Measurements from ENCODE around the gene TNS3.

TNS3 gene

GRCh38 chr7:47549916-47550315 is 32.0 kb downstream of the TNS3 start:
- no peak for DNase-seq (ENCODE audit: extremely low spot score)
- no peak for TF ChIP-seq CTCF (IDR thresholded peaks at IDR 0.05; ENCODE audit: control extremely low read depth, extremely low read depth, low read depth, missing control alignments)
- POLR2A ChIA-PET: no interaction called here
- CTCF ChIA-PET: no interaction called here

- CTCF ChIA-PET: no interaction called here
- TF ChIP-seq CTCF (IDR thresholded peaks at IDR 0.05; ENCODE audit: control extremely low read depth, extremely low read depth, low read depth, missing control alignments): no peak
- POLR2A ChIA-PET: no interaction called here
- no peak for DNase-seq (ENCODE audit: extremely low spot score)
Observed at GRCh38 chr7:47549397-47549796, 32.5 kb downstream of the TNS3 start.

- no peak for DNase-seq (ENCODE audit: extremely low spot score)
- CTCF ChIA-PET: no interaction called here
- no peak for TF ChIP-seq CTCF (IDR thresholded peaks at IDR 0.05; ENCODE audit: control extremely low read depth, extremely low read depth, low read depth, missing control alignments)
- POLR2A ChIA-PET: no interaction called here
Observed at GRCh38 chr7:47548546-47548945, 33.4 kb downstream of the TNS3 start.

GRCh38 chr7:47546733-47547494 is 35.0 kb downstream of the TNS3 start:
- no peak for TF ChIP-seq CTCF (IDR thresholded peaks at IDR 0.05; ENCODE audit: control extremely low read depth, extremely low read depth, low read depth, missing control alignments)
- ChIA-PET POLR2A (no interaction called here), CTCF (interaction anchor here (1.4 kb wide), 1 partner anchor 8 kb away, joined by 3 read pairs; no protein-coding TSS in a partner anchor)
- no peak for DNase-seq (ENCODE audit: extremely low spot score)

GRCh38 chr7:47546171-47546570 is 35.7 kb downstream of the TNS3 start:
- ChIA-PET CTCF (interaction anchor here (0.9 to 1.4 kb wide), 2 partner anchors 9 to 11 kb away, joined by 3 to 4 read pairs; no protein-coding TSS in a partner anchor), POLR2A (no interaction called here)
- no peak for TF ChIP-seq CTCF (IDR thresholded peaks at IDR 0.05; ENCODE audit: control extremely low read depth, extremely low read depth, low read depth, missing control alignments)
- DNase-seq (ENCODE audit: extremely low spot score): no peak

- no peak for DNase-seq (ENCODE audit: extremely low spot score)
- no peak for TF ChIP-seq CTCF (IDR thresholded peaks at IDR 0.05; ENCODE audit: control extremely low read depth, extremely low read depth, low read depth, missing control alignments)
- ChIA-PET POLR2A (no interaction called here), CTCF (interaction anchor here (1.3 kb wide), 1 partner anchor 9 kb away, joined by 4 read pairs; no protein-coding TSS in a partner anchor)
Observed at GRCh38 chr7:47544416-47544815, 37.5 kb downstream of the TNS3 start.

Data from GM10248 (cell line).